NT2/D1 (cell line): ENCODE measurements around the gene DCDC2.
"Not testable (repeated sequence)": the region's sequence is repeated elsewhere in the genome, so short reads cannot be mapped to it uniquely, and the experiment has no call there.

Source experiments
- DNase-seq: peaks from one replicate; pipeline ENCODE4 v3.0.0-alpha.2; 2011; ENCODE audit warnings: low read depth, low spot score
- H3K27me3 ChIP-seq: 2 replicates; pipeline ENCODE4 v1.6.0; 2011; ENCODE audit warnings: mild to moderate bottlenecking; ENCODE audit not compliant: insufficient read length, insufficient read depth
- H3K36me3 ChIP-seq: 2 replicates; pipeline ENCODE4 v1.6.1; 2011; ENCODE audit warnings: mild to moderate bottlenecking, low read length, mixed read lengths; ENCODE audit not compliant: insufficient read depth, insufficient read length
- H3K4me1 ChIP-seq: 2 replicates; pipeline ENCODE4 v1.5.1; 2011; ENCODE audit not compliant: insufficient read depth, insufficient read length
- H3K4me3 ChIP-seq: 2 replicates; pipeline ENCODE4 v1.5.1; 2011; ENCODE audit warnings: low read depth; ENCODE audit not compliant: insufficient read length
- H3K9ac ChIP-seq: 2 replicates; pipeline ENCODE4 v1.6.0; 2011; ENCODE audit warnings: low read depth; ENCODE audit not compliant: insufficient read length
- H3K9me3 ChIP-seq: 2 replicates; pipeline ENCODE4 v1.5.1; 2011; ENCODE audit warnings: mild to moderate bottlenecking, low read length; ENCODE audit not compliant: insufficient read depth
- SUZ12 ChIP-seq: IDR thresholded peaks from 2 replicates; pipeline ENCODE4 v1.6.1; 2011; ENCODE audit not compliant: insufficient read length, insufficient read depth; ENCODE audit errors: extremely low read depth
- YY1 ChIP-seq: IDR thresholded peaks from 2 replicates; pipeline ENCODE4 v1.6.1; 2011; ENCODE audit not compliant: insufficient read length, insufficient read depth
- ZNF274 ChIP-seq: IDR thresholded peaks from 2 replicates; pipeline ENCODE4 v1.6.1; 2011; ENCODE audit warnings: mild to moderate bottlenecking, low read depth, low read length

Gene DCDC2

GRCh38 chr6:24374612-24375011 lies 16.8 kb upstream of the DCDC2 start:
- H3K4me3 ChIP-seq, result no peak overlapping the region
- H3K36me3 ChIP-seq, result no peaks in the 10 kb centered on the region
- H3K9ac ChIP-seq, result no peak overlapping the region
- no peak for DNase-seq
- TF ChIP-seq SUZ12, result no peak
- TF ChIP-seq ZNF274, result no peak
- no peak for TF ChIP-seq YY1
- H3K4me1 ChIP-seq, result peaks cover 5% of the 10 kb centered on the region
- H3K9me3 ChIP-seq, result no peaks in the 10 kb centered on the region
- H3K27me3 ChIP-seq, result no peaks in the 10 kb centered on the region

- not testable (repeated sequence) for H3K27me3 ChIP-seq, DNase-seq, H3K9me3 ChIP-seq, H3K36me3 ChIP-seq, H3K4me1 ChIP-seq, H3K9ac ChIP-seq, H3K4me3 ChIP-seq
These were observed 7.3 kb upstream of the DCDC2 start for GRCh38 chr6:24365103-24365633.

- not testable (repeated sequence) for H3K9ac ChIP-seq, H3K9me3 ChIP-seq, H3K36me3 ChIP-seq, H3K27me3 ChIP-seq, H3K4me1 ChIP-seq, H3K4me3 ChIP-seq, DNase-seq
These were observed 4.5 kb upstream of the DCDC2 start for GRCh38 chr6:24362363-24362762.

GRCh38 chr6:24359640-24360454 lies 2.0 kb upstream of the DCDC2 start:
- Histone ChIP-seq H3K36me3 (no peaks in the 10 kb centered on the region), H3K9ac (peak overlapping the region; percentile 57), H3K9me3 (no peaks in the 10 kb centered on the region), H3K4me1 (peaks cover 3% of the 10 kb centered on the region), H3K4me3 (peak overlapping the region; percentile 49), H3K27me3 (peaks cover 5% of the 10 kb centered on the region)
- peak; percentile 47 for DNase-seq
- no peak for TF ChIP-seq ZNF274
- TF ChIP-seq SUZ12, result no peak
- TF ChIP-seq YY1, result no peak

GRCh38 chr6:24358219-24358821 lies 461 bp upstream of the DCDC2 start:
- Histone ChIP-seq H3K9me3 (no peaks in the 10 kb centered on the region), H3K4me1 (peaks cover 3% of the 10 kb centered on the region), H3K9ac (no peak overlapping the region), H3K36me3 (no peaks in the 10 kb centered on the region), H3K4me3 (no peak overlapping the region), H3K27me3 (peaks cover 5% of the 10 kb centered on the region)
- TF ChIP-seq SUZ12, result no peak
- DNase-seq, result no peak

- no peak for DNase-seq
- Histone ChIP-seq H3K36me3 (no peaks in the 10 kb centered on the region), H3K4me1 (peaks cover 3% of the 10 kb centered on the region), H3K9me3 (no peaks in the 10 kb centered on the region), H3K9ac (no peak overlapping the region), H3K27me3 (peaks cover 5% of the 10 kb centered on the region), H3K4me3 (no peak overlapping the region)
- TF ChIP-seq YY1 (no peak), ZNF274 (no peak)
These were observed 1.4 kb downstream of the DCDC2 start for GRCh38 chr6:24356310-24356973.

GRCh38 chr6:24355393-24355792 lies 2.5 kb downstream of the DCDC2 start:
- Histone ChIP-seq H3K9ac (no peak overlapping the region), H3K27me3 (peaks cover 4% of the 10 kb centered on the region), H3K9me3 (no peaks in the 10 kb centered on the region), H3K4me3 (no peak overlapping the region), H3K4me1 (peaks cover 3% of the 10 kb centered on the region), H3K36me3 (no peaks in the 10 kb centered on the region)
- DNase-seq, result no peak
- TF ChIP-seq YY1 (no peak), SUZ12 (no peak), ZNF274 (no peak)
